GM18526 (cell line): ENCODE data around the gene PNMA8B.

Source experiments
- POLR2A ChIP-seq: IDR thresholded peaks from 3 replicates; pipeline ENCODE4 v1.6.1; 2011; ENCODE audit not compliant: insufficient read length; ENCODE audit errors: extremely low read depth

Gene PNMA8B

DNA sequence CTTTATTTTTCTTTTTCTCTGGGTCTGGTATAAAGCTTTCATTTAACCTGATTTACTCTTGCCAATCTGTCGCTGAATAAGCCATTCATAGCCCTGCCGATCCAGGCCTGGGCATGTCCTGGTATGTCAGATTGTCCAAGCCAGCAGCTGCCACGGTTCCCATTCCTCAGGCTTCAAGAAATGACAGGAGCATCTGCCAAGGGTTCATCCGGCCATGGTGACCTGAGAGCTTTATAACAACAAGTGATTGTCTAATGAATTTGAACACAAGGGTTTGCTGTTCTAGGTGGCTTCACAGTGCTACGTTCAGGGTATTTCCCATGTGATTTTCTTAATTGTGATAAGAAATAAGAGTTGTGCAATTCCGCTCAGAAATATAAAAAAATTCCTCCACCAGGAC, 44.3 kb downstream of the PNMA8B start:
- TF ChIP-seq POLR2A: no peak

DNA sequence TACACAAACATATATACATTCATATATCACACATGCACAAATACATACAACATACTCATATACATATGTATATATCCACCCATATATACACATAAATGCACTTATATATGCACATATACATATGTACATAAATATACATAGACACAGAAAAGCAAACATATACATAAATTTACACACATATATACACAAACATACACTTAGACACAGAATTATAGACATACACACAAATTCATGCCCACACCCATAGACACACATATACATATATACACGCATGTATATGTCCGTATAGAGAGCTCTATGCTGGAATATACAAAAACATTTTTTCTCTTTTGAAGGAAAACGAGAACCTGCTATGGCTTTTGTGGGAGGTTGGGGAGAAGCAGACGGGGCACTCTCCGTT, 44.9 kb downstream of the PNMA8B start:
- TF ChIP-seq POLR2A: no peak

DNA sequence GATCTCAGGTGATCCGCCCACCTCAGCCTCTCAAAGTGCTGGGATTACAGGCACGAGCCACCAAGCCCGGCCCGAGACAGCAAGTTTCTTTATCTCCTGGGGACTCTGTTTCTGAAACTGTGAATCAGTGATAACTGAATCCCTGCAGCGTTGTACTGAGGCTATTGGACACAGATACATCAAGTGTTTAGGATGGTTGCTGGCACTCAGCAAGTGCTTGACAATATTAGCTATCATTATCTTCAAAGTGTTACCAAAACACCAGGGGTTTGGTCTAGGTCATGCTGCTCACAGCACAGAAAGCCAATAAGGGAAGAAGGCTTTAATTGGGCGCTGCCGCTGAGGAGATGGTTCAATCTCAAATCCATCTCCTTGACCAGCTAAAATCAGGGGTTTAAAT, 46.4 kb downstream of the PNMA8B start:
- TF ChIP-seq POLR2A: no peak

DNA sequence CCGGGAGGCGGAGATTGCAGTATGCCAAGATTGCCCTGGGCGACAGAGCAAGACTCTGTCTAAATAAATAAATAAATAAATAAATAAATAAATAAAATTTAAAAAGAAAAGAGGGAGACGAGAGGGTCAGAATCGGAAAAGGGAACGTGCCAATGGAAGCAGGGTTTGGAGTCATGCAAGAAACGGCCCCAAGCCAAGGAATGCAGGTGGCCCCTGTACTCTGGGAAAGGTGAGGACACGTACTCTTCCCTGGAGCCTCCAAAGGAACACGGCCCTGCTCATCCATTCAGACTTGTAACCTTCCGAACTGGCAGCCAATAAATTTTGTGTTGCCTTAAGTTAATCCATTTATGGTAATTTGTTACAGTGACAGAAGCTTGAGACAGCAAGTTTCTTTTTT, 47.1 kb downstream of the PNMA8B start:
- TF ChIP-seq POLR2A: no peak

DNA sequence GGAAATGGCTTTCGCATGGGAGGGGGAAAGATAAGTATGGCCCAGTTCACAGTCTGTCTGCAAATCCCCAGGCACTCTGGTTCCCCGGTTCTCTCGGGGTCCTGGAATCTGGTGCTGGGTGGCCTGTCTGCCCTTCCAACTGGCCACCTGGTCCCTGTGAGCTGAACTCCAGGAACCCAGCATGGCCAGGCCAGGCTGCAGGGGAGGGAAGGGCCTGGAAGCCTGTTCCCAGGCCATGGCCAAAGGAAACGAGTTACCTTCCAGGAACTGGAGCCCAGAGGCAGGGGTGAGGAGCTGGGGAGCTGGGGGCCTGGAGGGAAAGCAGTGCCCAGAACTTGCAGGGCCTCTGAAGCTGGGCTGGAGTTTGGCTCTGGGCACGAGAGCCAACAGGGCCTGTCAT, 47.8 kb downstream of the PNMA8B start:
- no peak for TF ChIP-seq POLR2A

DNA sequence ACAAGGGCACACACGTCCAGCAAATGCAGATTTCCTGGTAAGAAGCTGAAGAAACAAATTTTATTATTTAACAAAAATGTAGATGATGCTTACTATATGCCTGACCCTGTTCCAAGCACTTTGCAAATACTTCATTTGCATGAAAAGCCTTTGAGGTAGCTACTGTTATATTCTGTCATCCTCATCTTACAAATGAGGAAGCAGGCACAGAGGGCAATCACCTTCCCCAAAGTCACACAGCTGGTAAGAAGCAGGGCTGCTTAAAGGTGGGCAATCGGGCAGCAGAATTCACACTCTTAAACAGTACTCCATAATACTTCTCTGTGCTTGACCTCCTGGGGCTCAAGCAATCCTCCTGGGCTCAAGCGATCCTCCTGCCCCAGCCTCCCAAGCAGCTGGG, 48.7 kb downstream of the PNMA8B start:
- TF ChIP-seq POLR2A: no peak

DNA sequence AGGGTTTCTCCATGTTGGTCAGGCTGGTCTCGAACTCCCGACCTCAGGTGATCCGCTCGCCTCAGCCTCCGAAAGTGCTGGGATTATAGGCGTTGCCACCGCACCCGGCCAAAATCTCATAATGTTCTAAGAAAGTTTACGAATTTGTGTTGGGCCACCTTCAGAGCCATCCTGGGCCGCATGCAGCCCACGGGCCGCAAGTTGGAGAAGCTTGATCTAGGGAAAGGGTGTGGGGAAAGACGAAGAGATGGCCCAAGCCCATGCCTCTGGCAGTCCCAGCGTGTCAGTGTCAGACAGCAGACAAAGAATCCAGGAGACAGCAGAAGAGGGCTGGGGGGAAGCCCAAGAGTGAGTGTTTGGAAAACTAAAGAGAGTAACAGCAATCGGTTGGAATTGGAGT, 49.6 kb downstream of the PNMA8B start:
- TF ChIP-seq POLR2A: no peak

DNA sequence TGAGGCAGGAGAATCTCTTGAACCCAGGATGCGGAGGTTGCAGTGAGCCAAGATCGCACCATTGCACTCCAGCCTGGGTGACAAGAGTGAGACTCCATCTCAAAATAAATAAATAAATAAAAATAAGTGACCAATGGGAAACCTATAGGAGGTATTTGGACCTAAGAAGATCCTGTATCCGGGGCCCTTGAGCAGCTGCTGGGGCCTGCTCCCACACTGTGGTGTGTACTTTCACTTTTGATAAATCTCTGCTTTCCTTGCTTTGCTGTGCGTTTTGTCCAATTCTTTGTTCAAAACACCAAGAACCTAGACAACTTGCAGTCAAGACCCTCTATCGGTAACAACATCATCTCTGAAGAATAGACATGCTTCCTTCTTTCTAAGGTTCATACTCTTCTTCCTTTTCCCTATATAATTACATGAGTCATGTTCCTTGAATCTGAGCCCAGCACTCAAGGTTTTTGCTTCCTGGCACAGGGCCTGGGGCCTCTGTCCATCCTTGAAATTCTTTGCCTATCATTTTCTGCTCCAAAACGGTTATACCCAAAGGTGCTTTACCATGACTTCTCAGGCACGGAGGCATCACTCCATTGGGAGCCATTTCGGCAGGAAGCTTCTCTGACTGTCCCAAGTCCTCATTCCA, 52.7 kb downstream of the PNMA8B start:
- TF ChIP-seq POLR2A: no peak

DNA sequence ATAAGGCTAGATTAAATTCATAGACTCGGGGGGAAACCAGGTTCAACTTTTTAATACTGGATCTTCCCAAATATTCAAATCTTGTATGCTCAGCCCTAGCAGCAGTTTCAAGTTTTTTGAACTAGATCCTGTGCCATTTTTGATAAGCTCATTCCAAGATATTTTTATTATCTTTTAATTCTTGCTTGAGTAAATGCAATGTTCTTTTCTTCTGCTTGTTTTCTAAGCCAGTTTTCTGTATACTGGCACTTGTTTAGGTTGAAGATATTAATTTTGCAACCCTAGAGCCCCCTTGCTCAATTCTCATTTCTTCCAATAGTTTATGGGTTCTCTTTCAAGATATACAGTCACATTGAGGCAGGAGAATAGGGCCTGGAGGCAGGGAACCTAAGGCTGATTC, 53.8 kb downstream of the PNMA8B start:
- TF ChIP-seq POLR2A: no peak
